HG03025 (cell line): ENCODE data around the gene SUN2.
A peak's percentile ranks its signal among the peaks of the same experiment; 100 is the strongest.

Experiments used
- ATAC-seq: cut with Tn5 transposase; IDR thresholded peaks from one replicate; pipeline ENCODE4 v1.9.1; 2021; ENCODE audit warnings: mild to moderate bottlenecking, moderate library complexity; ENCODE audit not compliant: unreplicated experiment, low FRiP score

The SUN2 gene

GRCh38 chr22:38756711-38757463 lies 1.1 kb upstream of the SUN2 start:
- no peak for ATAC-seq

- ATAC-seq = peak; percentile 10
These were observed 465 bp downstream of the SUN2 start for GRCh38 chr22:38755155-38755910.

- ATAC-seq = no peak
These were observed 1.0 kb downstream of the SUN2 start for GRCh38 chr22:38754751-38755154.

- ATAC-seq = no peak
These were observed 1.6 kb downstream of the SUN2 start for GRCh38 chr22:38753948-38754750.

GRCh38 chr22:38751422-38752346 lies 4.1 kb downstream of the SUN2 start:
- ATAC-seq = no peak

- no peak for ATAC-seq
These were observed 4.8 kb downstream of the SUN2 start for GRCh38 chr22:38751066-38751421.

GRCh38 chr22:38750638-38751037 lies 5.2 kb downstream of the SUN2 start:
- ATAC-seq = no peak

GRCh38 chr22:38750104-38750503 lies 5.7 kb downstream of the SUN2 start:
- no peak for ATAC-seq

- no peak for ATAC-seq
These were observed 7.2 kb downstream of the SUN2 start for GRCh38 chr22:38748487-38749136.

- no peak for ATAC-seq
These were observed 9.9 kb downstream of the SUN2 start for GRCh38 chr22:38745676-38746460.

GRCh38 chr22:38744981-38745380 lies 10.8 kb downstream of the SUN2 start:
- no peak for ATAC-seq

- no peak for ATAC-seq
These were observed 13.4 kb downstream of the SUN2 start for GRCh38 chr22:38742176-38742942.

- ATAC-seq = no peak
These were observed 14.2 kb downstream of the SUN2 start for GRCh38 chr22:38741576-38741975.

GRCh38 chr22:38741166-38741565 lies 14.6 kb downstream of the SUN2 start:
- no peak for ATAC-seq

GRCh38 chr22:38740754-38741153 lies 15.0 kb downstream of the SUN2 start:
- no peak for ATAC-seq

GRCh38 chr22:38740116-38740723 lies 15.6 kb downstream of the SUN2 start:
- ATAC-seq = no peak

- no peak for ATAC-seq
These were observed 16.3 kb downstream of the SUN2 start for GRCh38 chr22:38739300-38740055.
